ENCODE measurements around the gene TMEM205. TPM values are rescaled to one million over a fixed set of nuclear protein-coding genes. Genes with fewer than 3 reads are reported as not detected.

The TMEM205 gene
- total and polyA plus RNA-seq, 12 donors: 135 to 1,314 (median 262) TPM

- WGBS, 4 donors: 80 to 85% (median 81%) methylated on average over 11 of the region's 11 CpGs
- no peak overlapping the region for H3K27ac ChIP-seq
- TF ChIP-seq POLR2A (IDR thresholded peaks at IDR 0.05): no peak
- TF ChIP-seq, protein P1, sequence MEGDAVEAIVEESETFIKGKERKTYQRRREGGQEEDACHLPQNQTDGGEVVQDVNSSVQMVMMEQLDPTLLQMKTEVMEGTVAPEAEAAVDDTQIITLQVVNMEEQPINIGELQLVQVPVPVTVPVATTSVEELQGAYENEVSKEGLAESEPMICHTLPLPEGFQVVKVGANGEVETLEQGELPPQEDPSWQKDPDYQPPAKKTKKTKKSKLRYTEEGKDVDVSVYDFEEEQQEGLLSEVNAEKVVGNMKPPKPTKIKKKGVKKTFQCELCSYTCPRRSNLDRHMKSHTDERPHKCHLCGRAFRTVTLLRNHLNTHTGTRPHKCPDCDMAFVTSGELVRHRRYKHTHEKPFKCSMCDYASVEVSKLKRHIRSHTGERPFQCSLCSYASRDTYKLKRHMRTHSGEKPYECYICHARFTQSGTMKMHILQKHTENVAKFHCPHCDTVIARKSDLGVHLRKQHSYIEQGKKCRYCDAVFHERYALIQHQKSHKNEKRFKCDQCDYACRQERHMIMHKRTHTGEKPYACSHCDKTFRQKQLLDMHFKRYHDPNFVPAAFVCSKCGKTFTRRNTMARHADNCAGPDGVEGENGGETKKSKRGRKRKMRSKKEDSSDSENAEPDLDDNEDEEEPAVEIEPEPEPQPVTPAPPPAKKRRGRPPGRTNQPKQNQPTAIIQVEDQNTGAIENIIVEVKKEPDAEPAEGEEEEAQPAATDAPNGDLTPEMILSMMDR (IDR thresholded peaks at IDR 0.05): no peak
- no peak overlapping the region for H3K4me3 ChIP-seq
- H3K27me3 ChIP-seq: no peaks in the 10 kb centered on the region
- no peak for DNase-seq
- no peaks in the 10 kb centered on the region for H3K36me3 ChIP-seq (replicated peaks in 1 of 2)
- no peaks in the 10 kb centered on the region for H3K4me1 ChIP-seq (replicated peaks in 1 of 2)
- intact Hi-C loops (cut with DNase I): no loop called here
- H3K9me3 ChIP-seq (replicated peaks in 1 of 3): no peaks in the 10 kb centered on the region
These were observed 45.3 kb downstream of the TMEM205 start for GRCh38 chr19:11300811-11301120.

GRCh38 chr19:11299946-11300810 is 45.9 kb downstream of the TMEM205 start:
- H3K9me3 ChIP-seq (replicated peaks in 1 of 3): no peaks in the 10 kb centered on the region
- intact Hi-C loops (cut with DNase I): loop anchor here in 1 of 2 donors (10.0 kb wide), 1 partner anchor 145 kb away; no protein-coding TSS in a partner anchor
- H3K36me3 ChIP-seq (replicated peaks in 1 of 2): no peaks in the 10 kb centered on the region
- no peaks in the 10 kb centered on the region for H3K27me3 ChIP-seq
- H3K4me1 ChIP-seq (replicated peaks in 1 of 2): no peaks in the 10 kb centered on the region
- WGBS, 4 donors: 63 to 75% (median 66%) methylated on average over 8 of the region's 8 CpGs
- no peak overlapping the region for H3K4me3 ChIP-seq
- H3K27ac ChIP-seq: no peak overlapping the region
- TF ChIP-seq POLR2A (IDR thresholded peaks at IDR 0.05): no peak
- TF ChIP-seq, protein P1 (IDR thresholded peaks at IDR 0.05): no peak
- no peak for DNase-seq

- peak overlapping the region in 1 of 5 donors; percentile 15 for H3K27ac ChIP-seq
- H3K4me1 ChIP-seq (replicated peaks in 1 of 2): peaks cover 0 to 9% of the 10 kb centered on the region in 2 donors
- 48 to 57% (median 51%) methylated on average over 7 of the region's 7 CpGs for WGBS, 4 donors
- intact Hi-C loops (cut with DNase I): loop anchor here in 1 of 2 donors (10.0 kb wide), 1 partner anchor 149 kb away; no protein-coding TSS in a partner anchor
- no peak for TF ChIP-seq POLR2A (IDR thresholded peaks at IDR 0.05)
- TF ChIP-seq, protein P1 (IDR thresholded peaks at IDR 0.05): no peak
- H3K9me3 ChIP-seq (replicated peaks in 1 of 3): no peaks in the 10 kb centered on the region
- no peak overlapping the region for H3K4me3 ChIP-seq
- H3K36me3 ChIP-seq (replicated peaks in 1 of 2): no peaks in the 10 kb centered on the region
- no peak for DNase-seq
- no peaks in the 10 kb centered on the region for H3K27me3 ChIP-seq
These were observed 49.8 kb downstream of the TMEM205 start for GRCh38 chr19:11296264-11296663.

GRCh38 chr19:11295665-11296245 is 50.3 kb downstream of the TMEM205 start, which contains the start of gene TSPAN16:
TSPAN16 (plus strand) TSS chr19:11296160; CDS start chr19:11296298, 138 bp downstream.
- H3K27ac ChIP-seq: peak within 1 kb of the TSS in 1 of 5 donors; percentile 15
- H3K4me3 ChIP-seq: no peak within 1 kb of the TSS
- peak in 2 of 7 donors; percentile 26 to 54 for DNase-seq
- 77 to 96% (median 87%) methylated on average over 5 to 8 of the region's 8 CpGs for WGBS, 4 donors
- H3K4me1 ChIP-seq (replicated peaks in 1 of 2): peaks cover 0 to 9% of the 10 kb centered on the region in 2 donors
- intact Hi-C loops (cut with DNase I): loop anchor here in 1 of 2 donors (10.0 kb wide), 1 partner anchor 149 kb away; no protein-coding TSS in a partner anchor
- no peaks in the 10 kb centered on the region for H3K27me3 ChIP-seq
- no peaks in the 10 kb centered on the region for H3K9me3 ChIP-seq (replicated peaks in 1 of 3)
- TF ChIP-seq, protein P1 (IDR thresholded peaks at IDR 0.05): no peak
- no peak for TF ChIP-seq POLR2A (IDR thresholded peaks at IDR 0.05)
- H3K36me3 ChIP-seq (replicated peaks in 1 of 2): no peaks in the 10 kb centered on the region

All from adrenal gland (tissue), 12 donors.